Small intestine (tissue), 7 donors: Measurements from ENCODE around the gene FBXL17. TPM values are rescaled to one million over a fixed set of nuclear protein-coding genes. Genes with fewer than 3 reads are reported as not detected.
"Not testable (repeated sequence)": the region's sequence is repeated elsewhere in the genome, so short reads cannot be mapped to it uniquely, and the experiment has no call there.

ENCODE experiments used
- DNase-seq, 2 donors: peaks; one replicate each; pipeline versions ENCODE4 v3.0.0 to v3.0.0-alpha.2; 2013
- FAIRE-seq: peaks from 2 replicates; lab custom pipeline; 2012; peaks lifted over from hg19 to GRCh38; lab: Jason Lieb, UNC
- H3K27ac ChIP-seq, 3 donors: one replicate each; pipeline ENCODE4 v1.5.1; 2013; ENCODE audit warnings: low read length in 2 of 3, mild to moderate bottlenecking in 2 of 3, control low read depth in 1 of 3, inconsistent platforms in 1 of 3, low read depth in 1 of 3, moderate library complexity in 1 of 3
- H3K27me3 ChIP-seq, 3 donors: one replicate each; pipeline ENCODE4 v1.6.1; 2013; ENCODE audit warnings: low read length in 3 of 3, inconsistent platforms in 1 of 3; ENCODE audit not compliant: control insufficient read depth in 3 of 3, insufficient read depth in 3 of 3
- H3K36me3 ChIP-seq, 3 donors: one replicate each; pipeline ENCODE4 v1.6.1; 2013; ENCODE audit warnings: low read length in 3 of 3, inconsistent platforms in 1 of 3, low read depth in 1 of 3, mild to moderate bottlenecking in 1 of 3, moderate library complexity in 1 of 3; ENCODE audit not compliant: control insufficient read depth in 3 of 3, insufficient read depth in 2 of 3
- H3K4me1 ChIP-seq, 3 donors: one replicate each; pipeline ENCODE4 v1.6.1; 2013; ENCODE audit warnings: low read length in 2 of 3, inconsistent platforms in 1 of 3, low read depth in 1 of 3, mild to moderate bottlenecking in 1 of 3, moderate library complexity in 1 of 3; ENCODE audit not compliant: control insufficient read depth in 3 of 3, insufficient read depth in 2 of 3
- H3K4me3 ChIP-seq, 3 donors: one replicate each; pipeline ENCODE4 v1.5.1; 2013; ENCODE audit warnings: low read length in 3 of 3, control low read depth in 1 of 3, inconsistent platforms in 1 of 3, low read depth in 1 of 3, mild to moderate bottlenecking in 1 of 3, moderate library complexity in 1 of 3
- H3K9me3 ChIP-seq, 2 donors: one replicate each; pipeline ENCODE4 v1.6.1; 2013; ENCODE audit warnings: low read depth in 1 of 2, low read length in 1 of 2; ENCODE audit not compliant: control insufficient read depth in 2 of 2, insufficient read depth in 1 of 2
- WGBS, 3 donors: extraction: QIAGEN DNeasy Blood & Tissue Kit; methylation state at CpG; one replicate each; pipeline ENCODE4 v1.1.7; 2013; 5-methylcytosine and 5-hydroxymethylcytosine counted together
- polyA plus RNA-seq, 4 donors: library from polyadenylated mRNA; stranded (reverse) in 3 of 4; unstranded in 1 of 4; fragments of 200-250 nt in 3 of 4; fragments of 120-200 nt in 1 of 4; gene quantifications; one replicate each; pipeline versions ENCODE4 v1.2.1 to v1.2.3, GENCODE V29; 2013
- donor health status: healthy with polysubstance abuse.
- donor health status: control.
- donor health status: control.
- donor health status: Bipolar disorder and iron deficiency.
- donor health status: healthy.

The FBXL17 gene
- polyA plus RNA-seq, 4 donors, result 5.4 to 20.6 (median 8.3) TPM

GRCh38 chr5:108415726-108416125 lies 33.8 kb upstream of the FBXL17 start:
- DNase-seq (no peak), FAIRE-seq (no peak)
- H3K4me3 ChIP-seq, result no peak overlapping the region
- peaks cover 0 to 3% (median 0%) of the 10 kb centered on the region in 3 donors for H3K27me3 ChIP-seq
- H3K27ac ChIP-seq, result no peak overlapping the region
- H3K36me3 ChIP-seq, result no peaks in the 10 kb centered on the region
- no peaks in the 10 kb centered on the region for H3K4me1 ChIP-seq
- no peaks in the 10 kb centered on the region for H3K9me3 ChIP-seq

- no peak for FAIRE-seq
- no peak for DNase-seq
- WGBS, 3 donors, result 51 to 73% (median 59%) methylated on average over 2 of the region's 2 CpGs
- Histone ChIP-seq H3K4me1 (no peaks in the 10 kb centered on the region), H3K36me3 (no peaks in the 10 kb centered on the region), H3K9me3 (peaks cover 0 to 3% of the 10 kb centered on the region in 2 donors), H3K27me3 (no peaks in the 10 kb centered on the region), H3K4me3 (no peak overlapping the region), H3K27ac (no peak overlapping the region)
Measured at GRCh38 chr5:108409786-108410185, 27.9 kb upstream of the FBXL17 start.

GRCh38 chr5:108405201-108405600 lies 23.3 kb upstream of the FBXL17 start:
- H3K27ac ChIP-seq, H3K4me1 ChIP-seq, FAIRE-seq, H3K27me3 ChIP-seq, H3K4me3 ChIP-seq, H3K9me3 ChIP-seq, H3K36me3 ChIP-seq, DNase-seq: not testable (repeated sequence)
- WGBS, 3 donors, result 96 to 100% (median 96%) methylated on average over 3 of the region's 3 CpGs

- Histone ChIP-seq H3K4me3 (no peak overlapping the region), H3K27ac (no peak overlapping the region), H3K36me3 (no peaks in the 10 kb centered on the region), H3K9me3 (peaks cover 0 to 11% of the 10 kb centered on the region in 2 donors), H3K4me1 (no peaks in the 10 kb centered on the region), H3K27me3 (no peaks in the 10 kb centered on the region)
- 61 to 70% (median 69%) methylated on average over 6 of the region's 6 CpGs for WGBS, 3 donors
- FAIRE-seq, result no peak
- DNase-seq, result no peak
Measured at GRCh38 chr5:108398964-108399363, 17.1 kb upstream of the FBXL17 start.

GRCh38 chr5:108396837-108397236 lies 14.9 kb upstream of the FBXL17 start:
- not testable (repeated sequence) for FAIRE-seq
- 85 to 94% (median 93%) methylated on average over 5 of the region's 5 CpGs for WGBS, 3 donors
- peaks cover 0 to 11% of the 10 kb centered on the region in 2 donors for H3K9me3 ChIP-seq

GRCh38 chr5:108387758-108388157 lies 5.9 kb upstream of the FBXL17 start:
- Histone ChIP-seq H3K4me3 (no peak overlapping the region), H3K36me3 (no peaks in the 10 kb centered on the region), H3K27me3 (no peaks in the 10 kb centered on the region), H3K9me3 (no peaks in the 10 kb centered on the region), H3K4me1 (peaks cover 0 to 10% (median 0%) of the 10 kb centered on the region in 3 donors), H3K27ac (no peak overlapping the region)
- DNase-seq, result no peak
- no peak for FAIRE-seq
- 72 to 91% (median 73%) methylated on average over 3 of the region's 3 CpGs for WGBS, 3 donors

More at GRCh38 chr5:108396837-108397236, 14.9 kb upstream of the FBXL17 start:
- not testable (repeated sequence) for H3K27ac ChIP-seq, DNase-seq, H3K36me3 ChIP-seq, H3K27me3 ChIP-seq, H3K4me1 ChIP-seq, H3K4me3 ChIP-seq

GRCh38 chr5:108386345-108387061 lies 4.6 kb upstream of the FBXL17 start:
- 65 to 84% (median 83%) methylated on average over 3 of the region's 3 CpGs for WGBS, 3 donors
- peak; percentile 15 for FAIRE-seq

GRCh38 chr5:108384741-108385140 lies 2.8 kb upstream of the FBXL17 start:
- FAIRE-seq (no peak), DNase-seq (no peak)
- 81 to 100% (median 88%) methylated on average over 1 of the region's 1 CpG for WGBS, 3 donors
- Histone ChIP-seq H3K36me3 (no peaks in the 10 kb centered on the region), H3K4me1 (peaks cover 0 to 10% (median 2%) of the 10 kb centered on the region in 3 donors), H3K9me3 (no peaks in the 10 kb centered on the region), H3K27ac (no peak overlapping the region), H3K4me3 (no peak overlapping the region), H3K27me3 (no peaks in the 10 kb centered on the region)

More at GRCh38 chr5:108386345-108387061, 4.6 kb upstream of the FBXL17 start:
- Histone ChIP-seq H3K36me3 (no peaks in the 10 kb centered on the region), H3K27me3 (no peaks in the 10 kb centered on the region), H3K27ac (peak overlapping the region in 1 of 3 donors; percentile 4), H3K4me1 (peaks cover 0 to 10% (median 0%) of the 10 kb centered on the region in 3 donors), H3K9me3 (no peaks in the 10 kb centered on the region), H3K4me3 (no peak overlapping the region)
- peak; percentile 54 to 75 for DNase-seq
